ENCODE data around the gene ACTR2. TPM values are rescaled to one million over a fixed set of nuclear protein-coding genes. Genes with fewer than 3 reads are reported as not detected.

The ACTR2 gene
- total RNA-seq, 6 experiments from 2014 or later, result 42.9 to 114 (median 69.8) TPM

DNA sequence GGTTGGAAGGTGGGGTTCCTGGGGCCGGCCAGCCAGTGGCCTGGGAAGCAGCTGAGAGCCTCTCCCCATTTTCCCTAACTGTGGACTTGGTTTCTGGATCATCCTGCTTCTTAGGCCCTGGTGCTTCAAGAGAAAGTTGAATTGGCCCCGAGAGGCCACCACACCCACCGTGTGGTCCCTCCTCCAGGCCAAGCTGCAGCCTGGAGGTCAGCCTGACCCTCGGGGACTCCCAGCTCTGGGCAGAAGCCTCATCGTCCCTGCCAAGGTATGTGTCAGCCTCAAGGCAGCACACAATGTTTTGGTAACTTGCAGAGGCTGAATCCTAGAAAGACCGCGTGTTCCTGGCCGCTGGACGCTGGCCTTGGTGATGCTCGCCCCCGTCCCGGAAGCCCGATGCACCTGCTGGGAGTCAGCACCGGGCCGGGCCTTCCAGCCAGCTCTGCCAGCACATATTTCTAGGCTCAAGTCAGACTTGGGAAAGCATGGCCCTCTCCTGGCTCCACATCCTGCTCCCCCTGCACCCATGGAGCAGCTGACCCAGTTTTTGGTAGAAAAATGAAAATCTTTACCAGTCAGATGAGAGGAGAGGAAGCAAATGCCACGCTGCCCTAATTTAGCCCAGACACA is 72.6 kb downstream of the ACTR2 start:
- no peaks in the 10 kb centered on the region for H3K27me3 ChIP-seq
- peak in 3 of 4 donors; percentile 38 to 89 (median 51) for ATAC-seq
- intact Hi-C loops (cut with DNase I), result no loop called here
- TF ChIP-seq POLR2A (IDR thresholded peaks at IDR 0.05), result no peak
- TF ChIP-seq, protein P1, sequence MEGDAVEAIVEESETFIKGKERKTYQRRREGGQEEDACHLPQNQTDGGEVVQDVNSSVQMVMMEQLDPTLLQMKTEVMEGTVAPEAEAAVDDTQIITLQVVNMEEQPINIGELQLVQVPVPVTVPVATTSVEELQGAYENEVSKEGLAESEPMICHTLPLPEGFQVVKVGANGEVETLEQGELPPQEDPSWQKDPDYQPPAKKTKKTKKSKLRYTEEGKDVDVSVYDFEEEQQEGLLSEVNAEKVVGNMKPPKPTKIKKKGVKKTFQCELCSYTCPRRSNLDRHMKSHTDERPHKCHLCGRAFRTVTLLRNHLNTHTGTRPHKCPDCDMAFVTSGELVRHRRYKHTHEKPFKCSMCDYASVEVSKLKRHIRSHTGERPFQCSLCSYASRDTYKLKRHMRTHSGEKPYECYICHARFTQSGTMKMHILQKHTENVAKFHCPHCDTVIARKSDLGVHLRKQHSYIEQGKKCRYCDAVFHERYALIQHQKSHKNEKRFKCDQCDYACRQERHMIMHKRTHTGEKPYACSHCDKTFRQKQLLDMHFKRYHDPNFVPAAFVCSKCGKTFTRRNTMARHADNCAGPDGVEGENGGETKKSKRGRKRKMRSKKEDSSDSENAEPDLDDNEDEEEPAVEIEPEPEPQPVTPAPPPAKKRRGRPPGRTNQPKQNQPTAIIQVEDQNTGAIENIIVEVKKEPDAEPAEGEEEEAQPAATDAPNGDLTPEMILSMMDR (IDR thresholded peaks at IDR 0.05), result no peak
- peak in 1 of 3 donors; percentile 57 for DNase-seq
- no peak overlapping the region for H3K4me3 ChIP-seq
- 52% methylated on average over 3 of the region's 16 CpGs for WGBS (ENCODE audit: insufficient coverage, low coverage, low lambda C conversion rate, missing lambda C conversion rate)
- no peaks in the 10 kb centered on the region for H3K4me1 ChIP-seq
- H3K27ac ChIP-seq, result no peak overlapping the region
- no peaks in the 10 kb centered on the region for H3K9me3 ChIP-seq
- H3K36me3 ChIP-seq, result no peaks in the 10 kb centered on the region

DNA sequence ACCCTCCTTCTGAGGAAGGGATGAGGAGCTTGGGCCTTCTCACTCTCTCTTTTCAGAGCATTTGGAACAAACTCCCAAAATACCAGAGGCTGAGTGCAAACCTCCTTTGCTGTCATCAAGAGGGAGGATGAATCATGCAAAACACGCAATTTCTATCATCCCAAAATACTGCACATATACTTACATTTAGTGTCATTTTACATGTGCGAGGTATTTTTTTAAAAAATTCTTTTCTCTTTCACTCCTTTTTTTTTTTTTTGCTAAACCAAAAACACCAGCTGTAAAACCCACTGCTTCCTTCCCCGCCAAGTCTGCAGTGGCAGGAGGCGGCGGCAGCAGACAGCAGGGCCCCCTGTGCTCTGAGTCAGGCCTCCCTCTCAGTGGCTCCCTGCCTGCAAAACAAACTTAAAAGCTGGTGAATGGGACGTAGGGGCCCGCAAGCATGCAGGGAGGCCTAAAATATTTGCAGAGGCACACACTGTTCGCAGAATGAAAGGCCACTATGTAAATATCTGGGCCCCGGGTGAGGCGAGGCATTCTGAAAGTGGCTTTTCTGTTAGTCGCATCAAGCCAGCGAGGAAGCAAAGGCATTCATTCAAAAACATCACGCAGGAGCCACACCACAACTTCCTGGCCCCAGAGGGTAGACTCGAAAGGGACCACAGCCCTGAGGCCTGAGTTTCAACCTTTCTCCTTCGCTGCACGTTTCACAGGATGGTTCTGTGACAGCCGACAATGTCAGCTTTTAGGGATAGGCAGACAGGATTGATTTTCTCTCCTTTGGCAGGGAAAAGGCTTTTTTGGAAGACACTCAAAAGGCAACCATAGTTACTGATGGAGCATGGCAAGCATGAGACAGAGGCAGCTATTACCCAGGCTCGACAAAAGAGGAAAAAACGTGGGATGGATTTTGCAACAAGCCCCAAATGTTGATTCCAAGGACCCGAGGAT is 73.4 kb downstream of the ACTR2 start:
- 39% methylated on average over 14 of the region's 20 CpGs for WGBS (ENCODE audit: insufficient coverage, low coverage, low lambda C conversion rate, missing lambda C conversion rate)
- intact Hi-C loops (cut with DNase I), result no loop called here
- Histone ChIP-seq H3K4me3 (no peak overlapping the region), H3K36me3 (no peaks in the 10 kb centered on the region), H3K27ac (peak overlapping the region in 1 of 3 donors; percentile 6), H3K9me3 (no peaks in the 10 kb centered on the region), H3K27me3 (no peaks in the 10 kb centered on the region), H3K4me1 (no peaks in the 10 kb centered on the region)
- ATAC-seq (peak; percentile 17 to 51 (median 30)), DNase-seq (no peak)
- no peak for TF ChIP-seq POLR2A (IDR thresholded peaks at IDR 0.05)
- TF ChIP-seq, protein P1 (IDR thresholded peaks at IDR 0.05), result no peak

- Histone ChIP-seq H3K4me3 (no peak overlapping the region), H3K27me3 (no peaks in the 10 kb centered on the region), H3K36me3 (no peaks in the 10 kb centered on the region), H3K4me1 (no peaks in the 10 kb centered on the region), H3K27ac (no peak overlapping the region), H3K9me3 (no peaks in the 10 kb centered on the region)
- TF ChIP-seq POLR2A (IDR thresholded peaks at IDR 0.05), result no peak
- TF ChIP-seq, protein P1 (IDR thresholded peaks at IDR 0.05), result no peak
- WGBS (ENCODE audit: insufficient coverage, low coverage, low lambda C conversion rate, missing lambda C conversion rate), result 22% methylated on average over 2 of the region's 2 CpGs
- no peak for DNase-seq
- intact Hi-C loops (cut with DNase I), result no loop called here
- ATAC-seq, result peak in 1 of 4 donors; percentile 51
Observed at GRCh38 chr2:65305934-65306333, 78.3 kb downstream of the ACTR2 start.

DNA sequence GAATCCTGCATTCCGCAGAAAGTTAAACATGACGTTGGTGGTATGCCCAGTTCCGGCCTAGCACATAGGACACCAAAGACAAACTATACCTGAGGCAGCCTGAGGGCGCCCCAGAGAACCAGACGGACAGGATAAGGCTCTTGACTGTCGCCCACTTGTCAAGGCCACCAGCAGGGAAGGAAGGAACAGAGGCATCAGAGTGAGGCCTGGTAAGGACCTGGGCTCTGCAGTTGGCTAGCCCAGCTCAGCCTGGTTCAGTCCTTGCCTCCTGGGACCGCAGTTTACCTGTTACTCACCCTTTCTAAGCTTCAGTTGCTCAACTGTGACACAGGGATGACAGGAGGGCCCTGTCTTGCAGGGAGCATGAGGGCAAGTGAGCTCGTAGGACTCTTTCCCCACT is 82.1 kb downstream of the ACTR2 start:
- ATAC-seq, result peak; percentile 6 to 24 (median 15)
- no peak for DNase-seq
- no peaks in the 10 kb centered on the region for H3K9me3 ChIP-seq
- H3K4me3 ChIP-seq, result no peak overlapping the region
- H3K27me3 ChIP-seq, result no peaks in the 10 kb centered on the region
- H3K27ac ChIP-seq, result no peak overlapping the region
- no peaks in the 10 kb centered on the region for H3K4me1 ChIP-seq
- peaks cover 0 to 26% (median 9%) of the 10 kb centered on the region in 4 donors for H3K36me3 ChIP-seq
- intact Hi-C loops (cut with DNase I), result no loop called here
- no peak for TF ChIP-seq POLR2A (IDR thresholded peaks at IDR 0.05)
- TF ChIP-seq, protein P1 (IDR thresholded peaks at IDR 0.05), result no peak
- 82% methylated on average over 6 of the region's 8 CpGs for WGBS (ENCODE audit: insufficient coverage, low coverage, low lambda C conversion rate, missing lambda C conversion rate)

Data from right lobe of liver (tissue), 6 donors.